ENCODE measurements around the gene CPXM1. TPM values are rescaled to one million over a fixed set of nuclear protein-coding genes. Genes with fewer than 3 reads are reported as not detected.

The CPXM1 gene
- total RNA-seq, 2 donors from 2014 or later: 2.9 to 4.4 TPM

GRCh38 chr20:2750491-2751251 is 49.8 kb downstream of the CPXM1 start:
- Histone ChIP-seq H3K4me3 (peak overlapping the region in 1 of 2 donors; percentile 52), H3K4me1 (peaks cover 0 to 33% of the 10 kb centered on the region in 2 donors), H3K27me3 (peaks cover 8 to 10% of the 10 kb centered on the region in 2 donors), H3K36me3 (no peaks in the 10 kb centered on the region), H3K27ac (no peak overlapping the region), H3K9me3 (no peaks in the 10 kb centered on the region)
- no peak for TF ChIP-seq CTCF (IDR thresholded peaks at IDR 0.05)
- DNase-seq (ENCODE audit: low spot score): peak; percentile 83

GRCh38 chr20:2749951-2750490 is 50.4 kb downstream of the CPXM1 start:
- H3K4me1 ChIP-seq: peaks cover 0 to 33% of the 10 kb centered on the region in 2 donors
- H3K36me3 ChIP-seq: no peaks in the 10 kb centered on the region
- no peak for TF ChIP-seq CTCF (IDR thresholded peaks at IDR 0.05)
- H3K4me3 ChIP-seq: no peak overlapping the region
- peaks cover 8 to 10% of the 10 kb centered on the region in 2 donors for H3K27me3 ChIP-seq
- no peak for DNase-seq (ENCODE audit: low spot score)
- no peaks in the 10 kb centered on the region for H3K9me3 ChIP-seq
- no peak overlapping the region for H3K27ac ChIP-seq

- no peak for TF ChIP-seq CTCF (IDR thresholded peaks at IDR 0.05)
- Histone ChIP-seq H3K4me1 (peaks cover 0 to 33% of the 10 kb centered on the region in 2 donors), H3K4me3 (no peak overlapping the region), H3K9me3 (no peaks in the 10 kb centered on the region), H3K27me3 (peaks cover 8 to 10% of the 10 kb centered on the region in 2 donors), H3K36me3 (no peaks in the 10 kb centered on the region), H3K27ac (no peak overlapping the region)
- DNase-seq (ENCODE audit: low spot score): no peak
Observed at GRCh38 chr20:2749343-2749950, 51.0 kb downstream of the CPXM1 start.

- Histone ChIP-seq H3K4me1 (peaks cover 0 to 33% of the 10 kb centered on the region in 2 donors), H3K27ac (no peak overlapping the region), H3K4me3 (no peak overlapping the region), H3K36me3 (no peaks in the 10 kb centered on the region), H3K9me3 (no peaks in the 10 kb centered on the region), H3K27me3 (peaks cover 6 to 7% of the 10 kb centered on the region in 2 donors)
- no peak for TF ChIP-seq CTCF (IDR thresholded peaks at IDR 0.05)
- peak; percentile 42 for DNase-seq (ENCODE audit: low spot score)
Observed at GRCh38 chr20:2748551-2749342, 51.7 kb downstream of the CPXM1 start.

- peak; percentile 32 for DNase-seq (ENCODE audit: low spot score)
- Histone ChIP-seq H3K27me3 (peaks cover 0 to 4% of the 10 kb centered on the region in 2 donors), H3K27ac (no peak overlapping the region)
Observed at GRCh38 chr20:2747676-2748235, 52.7 kb downstream of the CPXM1 start.

More at GRCh38 chr20:2747676-2748235, 52.7 kb downstream of the CPXM1 start:
- no peak for TF ChIP-seq CTCF (IDR thresholded peaks at IDR 0.05)
- H3K4me3 ChIP-seq: no peak overlapping the region
- H3K9me3 ChIP-seq: no peaks in the 10 kb centered on the region
- H3K4me1 ChIP-seq: peaks cover 0 to 25% of the 10 kb centered on the region in 2 donors
- H3K36me3 ChIP-seq: no peaks in the 10 kb centered on the region

Measured in right atrium auricular region (tissue), 2 donors.